Measurements from ENCODE around the gene CDC37.
A peak's percentile ranks its signal among the peaks of the same experiment; 100 is the strongest.

DNA sequence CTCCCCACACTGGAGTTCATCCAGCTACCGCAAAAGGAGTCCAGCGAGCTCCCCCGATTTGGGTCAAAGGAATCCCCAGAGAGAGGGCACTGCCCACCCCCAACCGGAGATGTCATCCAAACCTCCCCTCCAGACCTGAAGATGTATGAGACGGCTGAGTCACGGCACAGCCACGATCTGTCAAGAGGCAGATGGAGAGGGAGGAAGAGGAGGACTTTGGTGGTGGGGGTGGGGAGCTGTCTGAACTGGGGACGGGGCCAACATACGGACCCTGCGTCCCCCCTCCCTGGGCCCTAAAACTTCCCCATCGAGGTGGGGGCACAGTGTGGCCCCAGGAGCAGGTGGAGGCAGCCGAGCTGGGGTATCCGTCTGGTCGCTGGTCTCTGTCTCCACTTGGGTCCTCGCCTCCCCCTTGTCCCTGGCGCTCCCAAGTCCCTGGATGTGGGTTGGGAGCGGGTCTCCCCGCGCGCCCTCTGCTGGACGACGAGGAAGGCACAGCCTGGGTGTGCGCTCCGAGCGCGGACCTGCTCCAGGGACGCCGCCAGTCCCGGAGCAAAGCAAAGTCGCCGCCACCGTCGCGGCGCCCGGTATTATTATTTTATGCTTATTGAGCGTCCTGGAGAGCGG is 20.8 kb upstream of the CDC37 start:
- TF ChIP-seq, protein P1, sequence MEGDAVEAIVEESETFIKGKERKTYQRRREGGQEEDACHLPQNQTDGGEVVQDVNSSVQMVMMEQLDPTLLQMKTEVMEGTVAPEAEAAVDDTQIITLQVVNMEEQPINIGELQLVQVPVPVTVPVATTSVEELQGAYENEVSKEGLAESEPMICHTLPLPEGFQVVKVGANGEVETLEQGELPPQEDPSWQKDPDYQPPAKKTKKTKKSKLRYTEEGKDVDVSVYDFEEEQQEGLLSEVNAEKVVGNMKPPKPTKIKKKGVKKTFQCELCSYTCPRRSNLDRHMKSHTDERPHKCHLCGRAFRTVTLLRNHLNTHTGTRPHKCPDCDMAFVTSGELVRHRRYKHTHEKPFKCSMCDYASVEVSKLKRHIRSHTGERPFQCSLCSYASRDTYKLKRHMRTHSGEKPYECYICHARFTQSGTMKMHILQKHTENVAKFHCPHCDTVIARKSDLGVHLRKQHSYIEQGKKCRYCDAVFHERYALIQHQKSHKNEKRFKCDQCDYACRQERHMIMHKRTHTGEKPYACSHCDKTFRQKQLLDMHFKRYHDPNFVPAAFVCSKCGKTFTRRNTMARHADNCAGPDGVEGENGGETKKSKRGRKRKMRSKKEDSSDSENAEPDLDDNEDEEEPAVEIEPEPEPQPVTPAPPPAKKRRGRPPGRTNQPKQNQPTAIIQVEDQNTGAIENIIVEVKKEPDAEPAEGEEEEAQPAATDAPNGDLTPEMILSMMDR (IDR thresholded peaks at IDR 0.05), result peak; percentile 89 to 95 (median 94)
- TF ChIP-seq POLR2A (IDR thresholded peaks at IDR 0.05), result no peak

Measured in heart left ventricle (tissue), 13 donors.